Left renal cortex interstitium (tissue), 4 donors: ENCODE results near the gene FGD2. TPM values are rescaled to one million over a fixed set of nuclear protein-coding genes. Genes with fewer than 3 reads are reported as not detected.

ENCODE experiments used
- polyA plus RNA-seq, 4 donors: library from polyadenylated mRNA; unstranded; fragments of 120-200 nt; gene quantifications; one replicate each; pipeline ENCODE4 v1.2.1, GENCODE V29; 2013; ENCODE audit not compliant: insufficient read length in 4 of 4

Gene FGD2
- polyA plus RNA-seq, 4 donors, result 1.7 to 4.4 (median 2.0) TPM

Other genes starting within 250 kb of the FGD2 start
- gene CPNE5, start 166.2 kb upstream of the FGD2 start, polyA plus RNA-seq, result 10 to 100 TPM; 12.2 to 16.6 (median 13.8) TPM
- gene PPIL1, start 130.9 kb upstream of the FGD2 start, polyA plus RNA-seq, result 10 to 100 TPM; 48.1 to 54.4 (median 51.1) TPM
- 10 to 100 TPM; 43.0 to 50.6 (median 47.9) TPM for gene C6orf89, start 119.7 kb upstream of the FGD2 start, polyA plus RNA-seq
- 1 to 10 TPM in 3 of 4 donors, under 1 TPM in 1; 0.64 to 4.2 (median 1.6) TPM for gene PI16, start 50.9 kb upstream of the FGD2 start, polyA plus RNA-seq
- gene MTCH1, start 19.5 kb upstream of the FGD2 start, polyA plus RNA-seq, result 100 to 1,000 TPM; 162 to 189 (median 174) TPM
- gene PIM1, start 164.5 kb downstream of the FGD2 start, polyA plus RNA-seq, result 10 to 100 TPM; 22.1 to 26.6 (median 24.7) TPM